GM23248 (cell line): ENCODE measurements around the gene ZNF322. TPM values are rescaled to one million over a fixed set of nuclear protein-coding genes. Genes with fewer than 3 reads are reported as not detected.

Experiments used
- DNase-seq: peaks from one replicate; pipeline ENCODE4 v3.0.0-alpha.2; 2015
- H2AFZ ChIP-seq: fragments of 200-600 bp; sonication (generic); 2 replicates; pipeline ENCODE4 v1.6.1; 2016; ENCODE audit warnings: antibody characterized with exemption
- H3F3A ChIP-seq: fragments of 200-600 bp; sonication (generic); 2 replicates; pipeline ENCODE4 v1.6.1; 2016; ENCODE audit warnings: mild to moderate bottlenecking, antibody characterized with exemption, mixed run types; ENCODE audit not compliant: insufficient read depth
- H3K27ac ChIP-seq: fragments of 200-600 bp; sonication (generic); 2 replicates; pipeline ENCODE4 v1.5.1; 2016; ENCODE audit warnings: mild to moderate bottlenecking
- H3K27me3 ChIP-seq: fragments of 200-600 bp; sonication (generic); replicated peaks from 2 replicates; pipeline ENCODE4 v1.6.1; 2016; ENCODE audit warnings: mild to moderate bottlenecking; ENCODE audit not compliant: insufficient read depth
- H3K36me3 ChIP-seq: fragments of 200-600 bp; sonication (generic); 2 replicates; pipeline ENCODE4 v1.6.1; 2016; ENCODE audit warnings: low read depth, mild to moderate bottlenecking
- H3K4me1 ChIP-seq: fragments of 200-600 bp; sonication (generic); 2 replicates; pipeline ENCODE4 v1.6.1; 2016; ENCODE audit warnings: mild to moderate bottlenecking; ENCODE audit not compliant: insufficient read depth
- H3K4me2 ChIP-seq: fragments of 200-600 bp; sonication (generic); one replicate; pipeline ENCODE4 v1.6.1; 2016; ENCODE audit warnings: mild to moderate bottlenecking; ENCODE audit not compliant: unreplicated experiment
- H3K4me3 ChIP-seq: fragments of 200-600 bp; sonication (generic); 2 replicates; pipeline ENCODE4 v1.5.1; 2016; ENCODE audit warnings: mild to moderate bottlenecking
- H3K79me2 ChIP-seq: fragments of 200-600 bp; sonication (generic); 2 replicates; pipeline ENCODE4 v1.6.1; 2016; ENCODE audit warnings: mild to moderate bottlenecking; ENCODE audit not compliant: insufficient read depth
- H3K9ac ChIP-seq: fragments of 200-600 bp; sonication (generic); 2 replicates; pipeline ENCODE4 v1.6.1; 2016; ENCODE audit warnings: mild to moderate bottlenecking
- H3K9me2 ChIP-seq: fragments of 200-600 bp; sonication (generic); 2 replicates; pipeline ENCODE4 v1.6.1; 2016; ENCODE audit warnings: mixed run types, mild to moderate bottlenecking, moderate library complexity; ENCODE audit not compliant: insufficient read depth
- H3K9me3 ChIP-seq: fragments of 200-600 bp; sonication (generic); one replicate; pipeline ENCODE4 v1.6.1; 2017; ENCODE audit warnings: low read depth
- H4K20me1 ChIP-seq: fragments of 200-600 bp; sonication (generic); 2 replicates; pipeline ENCODE4 v1.6.0; 2016; ENCODE audit not compliant: insufficient read depth
- EZH2 ChIP-seq: fragments of 200-600 bp; sonication (generic); IDR thresholded peaks from 2 replicates; pipeline ENCODE4 v1.6.1; 2018; ENCODE audit warnings: antibody characterized with exemption, mild to moderate bottlenecking; ENCODE audit not compliant: insufficient read depth, poor library complexity, severe bottlenecking
- EZH2phosphoT487 ChIP-seq: fragments of 200-600 bp; sonication (generic); IDR thresholded peaks from 2 replicates; pipeline ENCODE4 v1.6.1; 2018; ENCODE audit warnings: antibody characterized with exemption, moderate library complexity, mild to moderate bottlenecking, low read depth; ENCODE audit not compliant: insufficient read depth
- WGBS, 2 experiments: methylation state at CpG; one replicate each; pipeline ENCODE4 v1.1.6; 2015 to 2017; ENCODE audit warnings: low lambda C conversion rate in 2 of 2, low coverage in 1 of 2; ENCODE audit errors: missing lambda C conversion rate in 2 of 2; 5-methylcytosine and 5-hydroxymethylcytosine counted together
- in situ Hi-C: fragments of 300-500 bp; cut with MboI; formaldehyde crosslinking; loops from 2 replicates; pipeline ENCODE4 v1.15.0; 2020
- polyA plus RNA-seq: library from polyadenylated mRNA; unstranded; fragments of >200 nt; fragmentation: Nextera tagmentation; extraction: Ambion mirVana; gene quantifications from 2 replicates; pipeline ENCODE4 v1.2.1, GENCODE V29; 2016
- total RNA-seq: library from RNA; depleted of rRNA; stranded (reverse); fragments of >200 nt; shearing (Covaris generic); gene quantifications from 2 replicates; pipeline ENCODE4 v1.2.3, GENCODE V29; 2014; rRNA removed

The ZNF322 gene
- total and polyA plus RNA-seq, 2 experiments from 2014 or later, result 16.3 to 17.8 TPM

DNA sequence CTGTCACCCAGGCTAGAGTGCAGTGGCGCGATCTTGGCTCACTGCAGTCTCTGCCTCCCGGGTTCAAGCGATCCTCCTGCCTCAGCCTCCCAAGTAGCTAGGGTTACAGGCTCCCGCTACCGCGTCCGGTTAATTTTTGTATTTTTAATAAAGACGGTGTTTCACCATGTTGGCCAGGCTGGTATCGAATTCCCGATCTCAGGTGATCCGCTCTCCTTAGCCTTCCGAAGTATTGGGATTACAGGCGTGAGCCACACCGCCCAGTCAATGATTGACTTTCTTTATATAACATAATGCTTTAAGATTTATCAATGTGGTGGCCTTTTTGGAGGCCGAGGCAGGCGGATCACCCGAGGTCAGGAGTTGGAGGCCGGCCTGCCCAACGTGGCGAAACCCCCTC, 70.6 kb downstream of the ZNF322 start:
- no peak for DNase-seq
- TF ChIP-seq EZH2phosphoT487 (no peak), EZH2 (no peak)
- no peak overlapping the region for H3K9ac ChIP-seq
- no peak overlapping the region for H3K4me3 ChIP-seq
- H3K79me2 ChIP-seq, result no peaks in the 10 kb centered on the region
- no peaks in the 10 kb centered on the region for H3K9me3 ChIP-seq
- H3K27me3 ChIP-seq, result peaks cover 7% of the 10 kb centered on the region
- H4K20me1 ChIP-seq, result no peaks in the 10 kb centered on the region
- in situ Hi-C loops, result no loop called here
- WGBS, 2 experiments, result 84 to 86% methylated on average over 21 of the region's 21 CpGs
- H3K4me2 ChIP-seq, result no peak overlapping the region
- 0 out of 2 replicates have a peak, but pooled peaks cover under 1% of the 10 kb centered on the region for H3F3A ChIP-seq
- no peak overlapping the region for H3K27ac ChIP-seq
- no peaks in the 10 kb centered on the region for H3K36me3 ChIP-seq
- no peaks in the 10 kb centered on the region for H3K4me1 ChIP-seq
- H3K9me2 ChIP-seq, result no peaks in the 10 kb centered on the region
- no peak overlapping the region for H2AFZ ChIP-seq

Other genes with a start within 250 kb of the ZNF322 start
- gene BTN3A3, start 219.2 kb downstream of the ZNF322 start, total RNA-seq, result 7.2 and 18.8 TPM in 2 replicates
- 3.9 and 4.2 TPM in 2 replicates for gene BTN3A3, start 219.2 kb downstream of the ZNF322 start, polyA plus RNA-seq
- gene BTN2A1, start 201.8 kb downstream of the ZNF322 start, total RNA-seq, result 9.1 and 15.0 TPM in 2 replicates
- 18.4 and 19.5 TPM in 2 replicates for gene BTN2A1, start 201.8 kb downstream of the ZNF322 start, polyA plus RNA-seq
- gene BTN1A1, start 159.4 kb downstream of the ZNF322 start, total RNA-seq, result 0.11 TPM in 1 of 2 replicates, not detected in the other
- not detected in 2 replicates for gene BTN1A1, start 159.4 kb downstream of the ZNF322 start, polyA plus RNA-seq
- gene HMGN4, start 121.4 kb downstream of the ZNF322 start, total RNA-seq, result 81.6 and 87.2 TPM in 2 replicates
- 67.1 and 70.8 TPM in 2 replicates for gene HMGN4, start 121.4 kb downstream of the ZNF322 start, polyA plus RNA-seq
- 10.9 and 12.9 TPM in 2 replicates for gene ABT1, start 62.8 kb downstream of the ZNF322 start, total RNA-seq
- 17.3 and 17.6 TPM in 2 replicates for gene ABT1, start 62.8 kb downstream of the ZNF322 start, polyA plus RNA-seq